ENCODE measurements around the gene CFAP53. TPM values are rescaled to one million over a fixed set of nuclear protein-coding genes. Genes with fewer than 3 reads are reported as not detected.

CFAP53 gene
- total RNA-seq, 2 donors from 2014 or later: 0.35 TPM; not detected in 1

GRCh38 chr18:50195689-50196088, 70.6 kb downstream of the CFAP53 start:
- H3K9me3 ChIP-seq: no peaks in the 10 kb centered on the region
- DNase-seq (ENCODE audit: low spot score) (no peak), ATAC-seq (ENCODE audit: insufficient number of reproducible peaks, low FRiP score, low read depth) (no peak)
- H3K4me1 ChIP-seq (ENCODE audit: control insufficient read depth in 1 of 2, low read depth in 2 of 2): peaks cover 6 to 18% of the 10 kb centered on the region in 2 donors
- H3K4me3 ChIP-seq: no peak overlapping the region
- no peak overlapping the region for H3K27ac ChIP-seq
- no peaks in the 10 kb centered on the region for H3K27me3 ChIP-seq (replicated peaks; ENCODE audit: insufficient read depth)
- H3K36me3 ChIP-seq: no peaks in the 10 kb centered on the region
- no peak for TF ChIP-seq CTCF (IDR thresholded peaks at IDR 0.05)

GRCh38 chr18:50194631-50195532, 71.4 kb downstream of the CFAP53 start, which contains the start of gene MYO5B:
TSS of gene MYO5B (minus strand) at chr18:50195147. CDS start at chr18:50194793, 354 bp downstream.
- H3K9me3 ChIP-seq: no peaks in the 10 kb centered on the region
- H3K27ac ChIP-seq: no peak within 1 kb of the TSS
- H3K36me3 ChIP-seq: no peaks in the 10 kb centered on the region
- peak; percentile 23 for TF ChIP-seq CTCF (IDR thresholded peaks at IDR 0.05)
- DNase-seq (ENCODE audit: low spot score): no peak
- peak within 1 kb of the TSS; percentile 77 for H3K4me3 ChIP-seq
- peak; percentile 16 for ATAC-seq (ENCODE audit: insufficient number of reproducible peaks, low FRiP score, low read depth)
- H3K4me1 ChIP-seq (ENCODE audit: control insufficient read depth in 1 of 2, low read depth in 2 of 2): peaks cover 6 to 18% of the 10 kb centered on the region in 2 donors
- no peaks in the 10 kb centered on the region for H3K27me3 ChIP-seq (replicated peaks; ENCODE audit: insufficient read depth)

GRCh38 chr18:50193796-50194630, 72.3 kb downstream of the CFAP53 start:
- Histone ChIP-seq H3K4me3 (peak overlapping the region; percentile 77), H3K4me1 (ENCODE audit: control insufficient read depth in 1 of 2, low read depth in 2 of 2) (peaks cover 6 to 18% of the 10 kb centered on the region in 2 donors), H3K27ac (no peak overlapping the region), H3K27me3 (replicated peaks; ENCODE audit: insufficient read depth) (no peaks in the 10 kb centered on the region), H3K36me3 (no peaks in the 10 kb centered on the region), H3K9me3 (no peaks in the 10 kb centered on the region)
- DNase-seq (ENCODE audit: low spot score) (no peak), ATAC-seq (ENCODE audit: insufficient number of reproducible peaks, low FRiP score, low read depth) (no peak)
- no peak for TF ChIP-seq CTCF (IDR thresholded peaks at IDR 0.05)

- ATAC-seq (ENCODE audit: insufficient number of reproducible peaks, low FRiP score, low read depth) (no peak), DNase-seq (ENCODE audit: low spot score) (no peak)
- Histone ChIP-seq H3K4me1 (ENCODE audit: control insufficient read depth in 1 of 2, low read depth in 2 of 2) (peaks cover 6 to 18% of the 10 kb centered on the region in 2 donors), H3K27ac (no peak overlapping the region), H3K9me3 (no peaks in the 10 kb centered on the region), H3K4me3 (peak overlapping the region; percentile 77), H3K27me3 (replicated peaks; ENCODE audit: insufficient read depth) (no peaks in the 10 kb centered on the region), H3K36me3 (no peaks in the 10 kb centered on the region)
- no peak for TF ChIP-seq CTCF (IDR thresholded peaks at IDR 0.05)
Measured at GRCh38 chr18:50192995-50193795, 73.1 kb downstream of the CFAP53 start.

All from thoracic aorta (tissue), 2 donors.